ENCODE results near the gene TMEM200B.

TMEM200B gene

DNA sequence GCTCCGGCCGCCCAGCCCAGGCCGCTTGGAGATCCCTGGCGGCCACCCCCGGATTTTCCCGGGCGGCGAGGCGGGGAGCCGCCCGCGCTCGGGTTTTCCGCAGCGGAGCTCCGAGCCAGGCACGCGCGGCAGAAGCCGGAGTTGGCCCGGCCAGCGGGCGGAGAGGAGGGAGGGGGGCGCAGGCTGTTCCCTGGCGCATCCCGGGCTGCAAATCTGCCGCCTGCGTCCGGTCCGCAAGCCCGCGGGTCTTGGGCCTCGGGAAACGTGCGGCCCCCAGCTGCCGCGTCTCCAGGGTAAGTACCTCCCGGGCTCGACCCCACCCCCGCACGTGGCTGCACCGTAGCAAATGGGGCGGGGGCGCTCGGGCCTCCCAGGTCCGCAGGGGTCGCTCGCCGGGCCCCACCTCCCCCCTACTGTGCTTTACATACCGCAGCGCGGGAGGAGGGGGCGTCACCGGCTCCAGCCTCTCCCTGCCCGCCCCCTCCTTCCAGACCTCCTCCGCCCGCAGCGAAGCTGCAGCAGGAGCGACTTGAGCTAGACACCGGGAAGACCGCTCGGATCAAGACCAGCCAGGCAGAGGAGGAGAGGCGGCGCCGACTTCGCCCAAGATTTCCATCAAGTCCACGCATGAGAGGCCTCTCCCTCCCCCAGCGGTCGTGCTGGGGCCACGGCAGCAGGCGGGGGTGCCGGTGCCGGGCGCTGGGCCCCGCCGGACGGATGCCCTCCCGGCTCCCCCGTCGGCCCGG lies 1.6 kb downstream of the TMEM200B start:
- DNase-seq (ENCODE audit: low read depth): no peak
- H3K4me3 ChIP-seq (ENCODE audit: control insufficient read depth, low read depth, low read length): peak overlapping the region; percentile 83
- TF ChIP-seq, protein P1, sequence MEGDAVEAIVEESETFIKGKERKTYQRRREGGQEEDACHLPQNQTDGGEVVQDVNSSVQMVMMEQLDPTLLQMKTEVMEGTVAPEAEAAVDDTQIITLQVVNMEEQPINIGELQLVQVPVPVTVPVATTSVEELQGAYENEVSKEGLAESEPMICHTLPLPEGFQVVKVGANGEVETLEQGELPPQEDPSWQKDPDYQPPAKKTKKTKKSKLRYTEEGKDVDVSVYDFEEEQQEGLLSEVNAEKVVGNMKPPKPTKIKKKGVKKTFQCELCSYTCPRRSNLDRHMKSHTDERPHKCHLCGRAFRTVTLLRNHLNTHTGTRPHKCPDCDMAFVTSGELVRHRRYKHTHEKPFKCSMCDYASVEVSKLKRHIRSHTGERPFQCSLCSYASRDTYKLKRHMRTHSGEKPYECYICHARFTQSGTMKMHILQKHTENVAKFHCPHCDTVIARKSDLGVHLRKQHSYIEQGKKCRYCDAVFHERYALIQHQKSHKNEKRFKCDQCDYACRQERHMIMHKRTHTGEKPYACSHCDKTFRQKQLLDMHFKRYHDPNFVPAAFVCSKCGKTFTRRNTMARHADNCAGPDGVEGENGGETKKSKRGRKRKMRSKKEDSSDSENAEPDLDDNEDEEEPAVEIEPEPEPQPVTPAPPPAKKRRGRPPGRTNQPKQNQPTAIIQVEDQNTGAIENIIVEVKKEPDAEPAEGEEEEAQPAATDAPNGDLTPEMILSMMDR (IDR thresholded peaks at IDR 0.05; ENCODE audit: control insufficient read depth, insufficient read depth, low read depth, low read length, missing control alignments): no peak

DNA sequence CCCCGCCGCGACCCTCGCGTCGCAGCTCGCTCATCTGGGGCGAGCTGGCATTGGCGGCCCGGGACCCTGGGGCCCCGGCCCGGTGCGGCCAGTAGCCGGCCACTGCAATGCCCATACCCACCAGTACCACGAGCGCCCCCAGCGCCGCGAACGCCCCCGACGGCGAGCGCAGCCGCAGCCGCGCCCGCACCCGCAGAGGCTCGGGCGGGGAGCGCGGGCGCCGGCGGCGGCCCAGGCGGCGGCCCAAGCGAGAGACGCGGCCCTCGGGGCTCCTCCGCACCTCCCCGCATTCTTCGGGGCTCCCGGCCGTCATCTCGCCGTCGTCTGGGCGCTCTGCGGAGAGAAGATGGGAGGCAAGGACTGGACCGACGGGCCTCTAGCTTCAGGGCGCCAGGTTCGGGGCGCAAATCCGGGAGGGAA lies 2.2 kb downstream of the TMEM200B start:
- no peak for DNase-seq (ENCODE audit: low read depth)
- TF ChIP-seq, protein P1 (IDR thresholded peaks at IDR 0.05; ENCODE audit: control insufficient read depth, insufficient read depth, low read depth, low read length, missing control alignments): no peak
- H3K4me3 ChIP-seq (ENCODE audit: control insufficient read depth, low read depth, low read length): peak overlapping the region; percentile 83

DNA sequence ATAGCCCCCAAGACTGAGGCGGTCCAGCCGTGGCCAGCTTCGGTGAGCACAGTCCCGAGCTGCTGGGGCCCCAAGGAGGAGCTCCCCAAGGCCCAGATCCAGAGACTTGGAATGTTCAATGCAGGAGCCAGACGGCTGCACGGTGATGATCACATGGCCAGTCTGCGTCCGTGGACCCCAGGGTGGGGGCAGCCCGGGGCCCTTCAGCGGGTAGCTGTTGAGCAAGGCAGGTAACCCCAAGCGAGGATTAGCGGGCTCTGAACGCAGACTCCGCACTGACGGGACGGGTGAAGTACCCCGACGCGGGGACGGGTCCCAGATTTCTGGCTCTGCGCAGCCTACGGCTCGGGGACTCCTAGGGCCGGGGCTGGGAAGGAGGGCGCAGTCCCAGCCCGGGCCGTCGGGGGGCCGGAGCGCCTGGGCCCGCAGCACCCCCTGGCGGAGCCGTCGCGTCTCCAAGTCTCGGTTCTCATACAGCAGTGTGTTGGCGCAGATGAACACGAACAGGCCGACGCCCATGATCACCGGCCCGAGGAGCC lies 2.7 kb downstream of the TMEM200B start:
- H3K4me3 ChIP-seq (ENCODE audit: control insufficient read depth, low read depth, low read length): no peak overlapping the region
- TF ChIP-seq, protein P1 (IDR thresholded peaks at IDR 0.05; ENCODE audit: control insufficient read depth, insufficient read depth, low read depth, low read length, missing control alignments): peak; percentile 50
- DNase-seq (ENCODE audit: low read depth): no peak

DNA sequence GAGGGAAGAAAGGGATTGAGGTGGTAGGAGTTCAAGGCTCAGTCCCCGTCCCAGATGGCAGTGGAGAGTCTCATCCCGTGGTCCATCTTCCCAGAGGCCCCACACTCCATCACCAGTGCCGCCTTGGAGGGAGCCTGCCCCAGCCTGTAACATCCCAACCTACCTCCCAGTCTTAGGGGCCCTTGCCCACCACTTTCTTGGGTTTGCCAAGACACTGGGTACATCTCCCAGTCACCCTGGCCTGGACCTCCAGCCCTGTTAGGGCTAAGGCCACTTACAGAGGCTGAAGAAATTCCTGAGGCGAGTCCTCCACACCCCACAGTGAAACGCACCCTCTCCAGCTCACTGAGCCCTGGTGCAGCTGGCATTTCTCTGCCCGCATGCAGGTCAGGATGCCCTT lies 3.3 kb downstream of the TMEM200B start:
- TF ChIP-seq, protein P1 (IDR thresholded peaks at IDR 0.05; ENCODE audit: control insufficient read depth, insufficient read depth, low read depth, low read length, missing control alignments): no peak
- H3K4me3 ChIP-seq (ENCODE audit: control insufficient read depth, low read depth, low read length): no peak overlapping the region
- DNase-seq (ENCODE audit: low read depth): no peak

DNA sequence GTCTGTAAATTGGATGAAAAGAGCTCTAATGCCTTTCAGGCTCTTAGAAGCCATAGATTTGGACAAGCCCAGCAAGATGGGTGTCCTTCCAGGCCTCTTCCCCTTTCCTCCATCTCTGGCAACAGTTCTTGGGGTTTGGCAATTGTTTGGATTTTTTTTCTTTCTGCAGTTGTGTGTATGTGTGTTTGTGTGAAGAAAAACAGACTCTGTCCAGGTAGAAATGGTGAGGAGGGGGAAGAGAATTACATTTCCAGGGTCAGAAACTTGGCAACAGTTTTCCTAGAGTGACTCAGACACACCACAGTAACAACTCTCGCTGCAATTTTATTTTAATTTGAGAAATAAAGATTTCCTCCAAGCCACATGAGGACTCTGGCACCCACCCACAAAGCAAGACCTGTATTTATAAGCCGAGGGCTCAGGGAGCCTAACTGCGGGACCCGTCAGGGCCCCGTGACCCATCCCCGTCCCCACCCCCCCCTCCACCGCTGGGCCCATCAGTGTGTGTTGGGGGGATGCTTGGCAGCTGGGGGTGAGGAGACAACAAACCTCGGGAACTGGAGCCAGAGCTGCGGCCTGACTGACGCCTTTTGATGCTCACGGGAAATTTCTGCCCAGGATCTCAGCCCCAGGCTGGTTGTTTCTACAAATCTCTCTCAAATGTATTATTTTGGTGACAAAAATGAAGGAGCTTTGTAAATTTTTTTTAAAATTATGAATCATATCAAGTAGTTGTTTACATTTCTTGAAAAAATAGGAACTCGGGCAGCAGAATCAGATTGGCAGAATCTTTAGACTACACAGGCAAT lies 4.4 kb downstream of the TMEM200B start:
- TF ChIP-seq, protein P1 (IDR thresholded peaks at IDR 0.05; ENCODE audit: control insufficient read depth, insufficient read depth, low read depth, low read length, missing control alignments): no peak
- no peak for DNase-seq (ENCODE audit: low read depth)
- no peak overlapping the region for H3K4me3 ChIP-seq (ENCODE audit: control insufficient read depth, low read depth, low read length)

DNA sequence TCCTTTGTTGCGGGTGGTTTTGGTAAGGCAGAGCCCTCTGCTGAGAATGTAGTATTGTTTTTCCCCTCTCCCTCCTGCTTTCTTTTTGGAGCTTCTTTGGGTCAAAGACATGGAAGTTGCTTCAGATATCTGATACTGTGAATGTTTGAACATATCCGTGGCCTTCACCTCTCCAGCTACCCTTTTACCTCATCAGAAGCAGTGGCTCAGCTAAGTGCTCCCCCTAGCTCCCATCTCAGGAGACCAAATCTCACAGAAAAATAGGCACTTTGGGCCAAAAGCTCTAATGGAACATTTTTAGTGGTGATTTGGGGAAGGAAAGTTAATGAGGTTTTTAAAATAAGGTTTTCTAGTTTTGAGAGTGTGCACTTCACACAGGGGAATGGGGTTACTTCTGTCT lies 6.3 kb downstream of the TMEM200B start:
- DNase-seq (ENCODE audit: low read depth): no peak
- no peak overlapping the region for H3K4me3 ChIP-seq (ENCODE audit: control insufficient read depth, low read depth, low read length)
- TF ChIP-seq, protein P1 (IDR thresholded peaks at IDR 0.05; ENCODE audit: control insufficient read depth, insufficient read depth, low read depth, low read length, missing control alignments): peak; percentile 36

All from AG09309 (cell line).